ENCODE results near the gene CBX8. TPM values are rescaled to one million over a fixed set of nuclear protein-coding genes. Genes with fewer than 3 reads are reported as not detected.
A peak's percentile ranks its signal among the peaks of the same experiment; 100 is the strongest.

The CBX8 gene
- total and polyA plus RNA-seq, 2 of the 13 experiments (the other 11 are each of a cell fraction or from before 2014, with no cell fraction given): 0.34 to 12.6 TPM

DNA sequence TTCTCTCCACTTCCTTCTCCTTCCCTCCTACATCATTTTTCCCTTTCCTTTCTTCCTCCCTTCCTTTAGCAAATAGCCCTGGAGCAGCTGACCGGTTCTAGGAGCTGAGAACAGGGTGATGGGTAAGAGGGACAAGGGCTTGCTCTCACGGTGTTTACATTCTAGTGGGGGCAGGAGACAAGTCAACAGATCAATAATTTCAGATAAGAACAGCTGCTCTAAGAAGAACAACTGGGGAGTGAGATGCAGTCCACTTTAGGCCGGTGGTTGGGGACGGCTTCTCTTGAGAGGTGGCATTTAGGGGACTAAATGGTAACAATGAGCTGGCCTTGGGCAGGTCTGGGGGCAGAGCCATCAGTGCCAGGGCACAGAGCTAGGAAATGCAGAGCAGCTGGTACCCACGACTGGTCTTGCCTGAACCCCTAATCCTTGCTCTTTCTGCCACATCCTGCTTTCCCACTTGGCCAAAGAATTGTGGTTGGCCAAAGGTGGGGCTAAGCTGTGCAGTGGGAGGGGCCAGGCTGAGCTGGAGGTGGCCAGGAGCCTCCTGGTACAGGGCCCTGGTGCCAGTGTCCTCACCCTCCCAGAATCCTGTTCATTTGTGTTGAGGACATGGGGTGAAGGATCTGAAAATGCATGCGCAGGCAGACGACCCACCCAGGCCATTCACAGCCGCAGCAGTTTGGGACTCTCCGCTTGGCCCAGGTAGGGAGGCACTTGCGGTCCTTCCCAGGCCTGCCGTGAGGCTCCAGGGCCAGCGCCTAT lies 24.6 kb upstream of the CBX8 start (continued):
- TF ChIP-seq GPN1 (CRISPR knock-in tag; IDR thresholded peaks at IDR 0.05; ENCODE audit: borderline replicate concordance) (no peak), JARID2 (CRISPR knock-in tag; IDR thresholded peaks at IDR 0.05; ENCODE audit: insufficient replicate concordance) (peak; percentile 83), SIX4 (CRISPR knock-in tag; IDR thresholded peaks at IDR 0.05) (no peak), ZNF761 (CRISPR knock-in tag; conservative IDR thresholded peaks at IDR 0.05) (no peak), ZNF792 (CRISPR knock-in tag; IDR thresholded peaks at IDR 0.05) (no peak), NFE2L2 (IDR thresholded peaks at IDR 0.05; ENCODE audit: low read length) (no peak), ELF4 (CRISPR knock-in tag; IDR thresholded peaks at IDR 0.05; ENCODE audit: borderline replicate concordance) (no peak), ZFY (CRISPR knock-in tag; IDR thresholded peaks at IDR 0.05) (peak; percentile 45; the same call in 1 of the 2 replicates), ZMYM4 (CRISPR knock-in tag; IDR thresholded peaks at IDR 0.05) (peak; percentile 78; the same call in 1 of the 2 replicates), ZNF235 (CRISPR knock-in tag; IDR thresholded peaks at IDR 0.05; ENCODE audit: borderline replicate concordance) (no peak), CCDC6 (CRISPR knock-in tag; IDR thresholded peaks at IDR 0.05) (no peak), MEIS1 (CRISPR knock-in tag; IDR thresholded peaks at IDR 0.05; ENCODE audit: borderline replicate concordance) (peak; percentile 40; the same call in 1 of the 2 replicates), ZBTB1 (CRISPR knock-in tag; IDR thresholded peaks at IDR 0.05; ENCODE audit: borderline replicate concordance) (no peak), ATF7-NPFF (CRISPR knock-in tag; IDR thresholded peaks at IDR 0.05; ENCODE audit: low read depth) (no peak), JUNB (CRISPR knock-in tag; IDR thresholded peaks at IDR 0.05; ENCODE audit: borderline replicate concordance) (no peak), ETV6 (CRISPR knock-in tag; conservative IDR thresholded peaks at IDR 0.05) (no peak), GLI4 (CRISPR knock-in tag; IDR thresholded peaks at IDR 0.05; ENCODE audit: borderline replicate concordance) (no peak), KLF9 (CRISPR knock-in tag; IDR thresholded peaks at IDR 0.05; ENCODE audit: low read depth) (0 out of 2 replicates have a peak, but pooled peaks have one; percentile 40), ZNF878 (CRISPR knock-in tag; IDR thresholded peaks at IDR 0.05) (no peak), ATRX (CRISPR knock-in tag; IDR thresholded peaks at IDR 0.05; ENCODE audit: borderline replicate concordance) (no peak), XBP1 (CRISPR knock-in tag; IDR thresholded peaks at IDR 0.05) (no peak; the same call in 1 of the 2 replicates), ZNF660 (CRISPR knock-in tag; IDR thresholded peaks at IDR 0.05; ENCODE audit: borderline replicate concordance, low read depth) (no peak)
- TF ChIP-seq, protein P1, sequence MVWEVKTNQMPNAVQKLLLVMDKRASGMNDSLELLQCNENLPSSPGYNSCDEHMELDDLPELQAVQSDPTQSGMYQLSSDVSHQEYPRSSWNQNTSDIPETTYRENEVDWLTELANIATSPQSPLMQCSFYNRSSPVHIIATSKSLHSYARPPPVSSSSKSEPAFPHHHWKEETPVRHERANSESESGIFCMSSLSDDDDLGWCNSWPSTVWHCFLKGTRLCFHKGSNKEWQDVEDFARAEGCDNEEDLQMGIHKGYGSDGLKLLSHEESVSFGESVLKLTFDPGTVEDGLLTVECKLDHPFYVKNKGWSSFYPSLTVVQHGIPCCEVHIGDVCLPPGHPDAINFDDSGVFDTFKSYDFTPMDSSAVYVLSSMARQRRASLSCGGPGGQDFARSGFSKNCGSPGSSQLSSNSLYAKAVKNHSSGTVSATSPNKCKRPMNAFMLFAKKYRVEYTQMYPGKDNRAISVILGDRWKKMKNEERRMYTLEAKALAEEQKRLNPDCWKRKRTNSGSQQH (CRISPR knock-in tag; IDR thresholded peaks at IDR 0.05; ENCODE audit: low read depth): 0 out of 2 replicates have a peak, but pooled peaks have one; percentile 50
- TF ChIP-seq, protein P2, sequence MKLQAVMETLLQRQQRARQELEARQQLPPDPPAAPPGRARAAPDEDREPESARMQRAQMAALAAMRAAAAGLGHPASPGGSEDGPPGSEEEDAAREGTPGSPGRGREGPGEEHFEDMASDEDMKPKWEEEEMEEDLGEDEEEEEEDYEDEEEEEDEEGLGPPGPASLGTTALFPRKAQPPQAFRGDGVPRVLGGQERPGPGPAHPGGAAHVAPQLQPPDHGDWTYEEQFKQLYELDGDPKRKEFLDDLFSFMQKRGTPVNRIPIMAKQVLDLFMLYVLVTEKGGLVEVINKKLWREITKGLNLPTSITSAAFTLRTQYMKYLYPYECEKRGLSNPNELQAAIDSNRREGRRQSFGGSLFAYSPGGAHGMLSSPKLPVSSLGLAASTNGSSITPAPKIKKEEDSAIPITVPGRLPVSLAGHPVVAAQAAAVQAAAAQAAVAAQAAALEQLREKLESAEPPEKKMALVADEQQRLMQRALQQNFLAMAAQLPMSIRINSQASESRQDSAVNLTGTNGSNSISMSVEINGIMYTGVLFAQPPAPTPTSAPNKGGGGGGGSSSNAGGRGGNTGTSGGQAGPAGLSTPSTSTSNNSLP (IDR thresholded peaks at IDR 0.05; ENCODE audit: low read depth, low read length): no peak
- TF ChIP-seq, protein P3, sequence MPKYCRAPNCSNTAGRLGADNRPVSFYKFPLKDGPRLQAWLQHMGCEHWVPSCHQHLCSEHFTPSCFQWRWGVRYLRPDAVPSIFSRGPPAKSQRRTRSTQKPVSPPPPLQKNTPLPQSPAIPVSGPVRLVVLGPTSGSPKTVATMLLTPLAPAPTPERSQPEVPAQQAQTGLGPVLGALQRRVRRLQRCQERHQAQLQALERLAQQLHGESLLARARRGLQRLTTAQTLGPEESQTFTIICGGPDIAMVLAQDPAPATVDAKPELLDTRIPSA (CRISPR knock-in tag; IDR thresholded peaks at IDR 0.05; ENCODE audit: borderline replicate concordance): no peak

Data from HepG2 (cell line).